Kidney (tissue), 14 donors: Measurements from ENCODE around the gene CDH6. TPM values are rescaled to one million over a fixed set of nuclear protein-coding genes. Genes with fewer than 3 reads are reported as not detected.

Experiments
- DNase-seq, 5 donors: peaks; one replicate each; pipeline ENCODE4 v3.0.0-alpha.2; 2013 to 2020
- FAIRE-seq: peaks from 2 replicates; lab custom pipeline; 2012; peaks lifted over from hg19 to GRCh38; lab: Jason Lieb, UNC
- H3K27ac ChIP-seq, 2 donors: one replicate each; pipeline ENCODE4 v1.7.0; 2013; ENCODE audit warnings: low read depth in 2 of 2, low read length in 2 of 2, inconsistent platforms in 1 of 2
- H3K27me3 ChIP-seq: one replicate; pipeline ENCODE4 v1.7.1; 2013; ENCODE audit warnings: low read length, inconsistent platforms; ENCODE audit not compliant: control insufficient read depth, insufficient read depth
- H3K36me3 ChIP-seq, 3 donors: one replicate each; pipeline versions ENCODE4 v1.7.0 to v1.7.1; 2013; ENCODE audit warnings: low read length in 3 of 3, control low read depth in 1 of 3, inconsistent platforms in 1 of 3; ENCODE audit not compliant: insufficient read depth in 3 of 3, control insufficient read depth in 2 of 3
- H3K4me1 ChIP-seq, 3 donors: one replicate each; pipeline versions ENCODE4 v1.7.0 to v1.7.1; 2013; ENCODE audit warnings: low read length in 3 of 3, inconsistent platforms in 1 of 3, low read depth in 1 of 3; ENCODE audit not compliant: control insufficient read depth in 2 of 3, insufficient read depth in 2 of 3
- H3K4me3 ChIP-seq, 3 donors: one replicate each; pipeline versions ENCODE4 v1.7.0 to v1.8.1; 2013; ENCODE audit warnings: low read length in 3 of 3, control low read depth in 1 of 3, inconsistent platforms in 1 of 3
- H3K9ac ChIP-seq, 3 donors: one replicate each; pipeline versions ENCODE4 v1.7.0 to v1.7.1; 2013; ENCODE audit warnings: low read length in 3 of 3, control low read depth in 1 of 3, inconsistent platforms in 1 of 3
- H3K9me3 ChIP-seq, 3 donors: one replicate each; pipeline versions ENCODE4 v1.7.0 to v1.7.1; 2013; ENCODE audit warnings: low read length in 3 of 3, control low read depth in 1 of 3, inconsistent platforms in 1 of 3; ENCODE audit not compliant: control insufficient read depth in 2 of 3, insufficient read depth in 1 of 3
- CTCF ChIP-seq: IDR thresholded peaks from 3 replicates; pipeline ENCODE4 v1.5.1; 2012; ENCODE audit warnings: mild to moderate bottlenecking, moderate library complexity, borderline replicate concordance; ENCODE audit not compliant: insufficient read depth; ENCODE audit errors: extremely low read depth
- intact Hi-C: fragments of 100-400 bp; cut with DNase I; formaldehyde crosslinking; loops from one replicate; pipeline ENCODE4 v1.11.1; 2022
- polyA plus RNA-seq: library from polyadenylated mRNA; stranded (reverse); fragments of 350-450 nt; fragmentation: Illumina TruSeq; extraction: RNeasy Lipid Tissue Mini Kit (QIAGEN cat#74804); gene quantifications from one replicate; pipeline ENCODE4 v1.2.3, GENCODE V29; 2014; ENCODE audit warnings: low read depth, low replicate concordance; ENCODE audit not compliant: insufficient read depth
- total RNA-seq: library from RNA; stranded (reverse); fragmentation: NEBNext Ultra II Directional; extraction: Animal tissue kit (Norgen Biotek cat#: 25700); gene quantifications from one replicate; pipeline ENCODE4 v1.2.1, GENCODE V29; 2021
- donor health status: control.
- donor health status: control.
- donor health status: control.
- donor health status: control.
- donor health status: control.
- donor health status: DM: yes; HTN: yes; CAD: no.
- donor health status: Normal renal cell carcinoma (clear cell type).

CDH6 gene
- total and polyA plus RNA-seq, 2 donors from 2014 or later = 21.8 to 196 TPM

- H3K9me3 ChIP-seq = no peaks in the 10 kb centered on the region
- TF ChIP-seq CTCF = no peak
Observed at GRCh38 chr5:31280210-31280609, 86.7 kb downstream of the CDH6 start.

GRCh38 chr5:31283326-31283725 lies 89.8 kb downstream of the CDH6 start:
- FAIRE-seq = no peak
- H3K9ac ChIP-seq = no peak overlapping the region
- H3K27me3 ChIP-seq = no peaks in the 10 kb centered on the region
- no peak for TF ChIP-seq CTCF
- intact Hi-C loops = no loop called here
- H3K27ac ChIP-seq = no peak overlapping the region
- H3K9me3 ChIP-seq = no peaks in the 10 kb centered on the region
- no peak overlapping the region for H3K4me3 ChIP-seq
- no peak for DNase-seq
- H3K4me1 ChIP-seq = peaks cover 0 to 3% (median 0%) of the 10 kb centered on the region in 3 donors
- no peaks in the 10 kb centered on the region for H3K36me3 ChIP-seq

More at GRCh38 chr5:31280210-31280609, 86.7 kb downstream of the CDH6 start:
- FAIRE-seq (no peak), DNase-seq (no peak)
- Histone ChIP-seq H3K4me1 (peaks cover 0 to 3% (median 0%) of the 10 kb centered on the region in 3 donors), H3K27me3 (no peaks in the 10 kb centered on the region), H3K9ac (no peak overlapping the region), H3K27ac (no peak overlapping the region), H3K4me3 (no peak overlapping the region), H3K36me3 (no peaks in the 10 kb centered on the region)
- intact Hi-C loops = no loop called here

- no peak for TF ChIP-seq CTCF
- FAIRE-seq (no peak), DNase-seq (no peak)
Observed at GRCh38 chr5:31285025-31285424, 91.5 kb downstream of the CDH6 start.

GRCh38 chr5:31287985-31288384 lies 94.5 kb downstream of the CDH6 start:
- Histone ChIP-seq H3K4me3 (no peak overlapping the region), H3K9ac (no peak overlapping the region), H3K4me1 (no peaks in the 10 kb centered on the region), H3K27me3 (no peaks in the 10 kb centered on the region), H3K36me3 (no peaks in the 10 kb centered on the region), H3K27ac (no peak overlapping the region), H3K9me3 (no peaks in the 10 kb centered on the region)
- intact Hi-C loops = no loop called here
- DNase-seq (no peak), FAIRE-seq (no peak)
- no peak for TF ChIP-seq CTCF

More at GRCh38 chr5:31285025-31285424, 91.5 kb downstream of the CDH6 start:
- H3K27me3 ChIP-seq = no peaks in the 10 kb centered on the region
- no peak overlapping the region for H3K4me3 ChIP-seq
- H3K4me1 ChIP-seq = peaks cover 0 to 3% (median 0%) of the 10 kb centered on the region in 3 donors
- H3K36me3 ChIP-seq = no peaks in the 10 kb centered on the region
- no peak overlapping the region for H3K27ac ChIP-seq
- no peak overlapping the region for H3K9ac ChIP-seq
- intact Hi-C loops = no loop called here
- H3K9me3 ChIP-seq = no peaks in the 10 kb centered on the region
